Measurements from ENCODE around the gene MAPK8IP1. TPM values are rescaled to one million over a fixed set of nuclear protein-coding genes. Genes with fewer than 3 reads are reported as not detected.

MAPK8IP1 gene
- total and polyA plus RNA-seq, 4 donors: 4.7 to 15.4 (median 5.7) TPM

Other genes starting within 250 kb of the MAPK8IP1 start
- 1 to 10 TPM; 1.8 to 2.4 TPM for gene CHST1, start 220.0 kb upstream of the MAPK8IP1 start, total RNA-seq
- gene CHST1, start 220.0 kb upstream of the MAPK8IP1 start, polyA plus RNA-seq: 1 to 10 TPM; 1.7 to 2.0 TPM
- gene SLC35C1, start 80.5 kb upstream of the MAPK8IP1 start, total RNA-seq: 10 to 100 TPM in 1 of 2 donors, 1 to 10 TPM in 1; 5.4 to 27.2 TPM
- 10 to 100 TPM; 21.1 to 35.9 TPM for gene SLC35C1, start 80.5 kb upstream of the MAPK8IP1 start, polyA plus RNA-seq
- gene CRY2, start 38.2 kb upstream of the MAPK8IP1 start, total RNA-seq: 10 to 100 TPM; 51.5 to 55.0 TPM
- gene CRY2, start 38.2 kb upstream of the MAPK8IP1 start, polyA plus RNA-seq: 10 to 100 TPM; 16.2 to 16.9 TPM
- under 1 TPM; 0.51 to 0.67 TPM for gene FREY1, start 21.6 kb downstream of the MAPK8IP1 start, total RNA-seq
- under 1 TPM; 0.15 to 0.28 TPM for gene FREY1, start 21.6 kb downstream of the MAPK8IP1 start, polyA plus RNA-seq
- gene PEX16, start 32.2 kb downstream of the MAPK8IP1 start, total RNA-seq: 10 to 100 TPM; 14.2 to 34.8 TPM
- gene PEX16, start 32.2 kb downstream of the MAPK8IP1 start, polyA plus RNA-seq: 10 to 100 TPM; 36.9 to 38.2 TPM
- 10 to 100 TPM in 1 of 2 donors, 1 to 10 TPM in 1; 2.4 to 16.3 TPM for gene LARGE2, start 37.0 kb downstream of the MAPK8IP1 start, total RNA-seq
- 10 to 100 TPM; 12.8 to 18.4 TPM for gene LARGE2, start 37.0 kb downstream of the MAPK8IP1 start, polyA plus RNA-seq
- 10 to 100 TPM; 37.5 to 57.0 TPM for gene PHF21A, start 235.8 kb downstream of the MAPK8IP1 start, total RNA-seq
- gene PHF21A, start 235.8 kb downstream of the MAPK8IP1 start, polyA plus RNA-seq: 10 to 100 TPM; 16.2 to 22.4 TPM

Measured in lung (tissue), 4 donors.